Chondrocyte (in vitro differentiated cells): ENCODE measurements around the gene PLK3. TPM values are rescaled to one million over a fixed set of nuclear protein-coding genes. Genes with fewer than 3 reads are reported as not detected.

Experiments
- DNase-seq: peaks from one replicate; pipeline ENCODE4 v3.0.0; 2021; ENCODE audit warnings: mixed read lengths, low spot score
- H3K27ac Mint-ChIP-seq: one replicate; pipeline ENCODE4 v1.8.0; 2021; ENCODE audit warnings: mild to moderate bottlenecking, moderate library complexity, mixed read lengths; ENCODE audit not compliant: unreplicated experiment
- H3K27me3 Mint-ChIP-seq: 2 replicates; pipeline ENCODE4 v1.8.0; 2021; ENCODE audit warnings: low read depth, mixed read lengths
- H3K36me3 Mint-ChIP-seq: 2 replicates; pipeline ENCODE4 v1.8.0; 2021; ENCODE audit warnings: low read depth, mixed read lengths
- H3K4me1 Mint-ChIP-seq: 2 replicates; pipeline ENCODE4 v1.8.0; 2021; ENCODE audit warnings: low read depth, mild to moderate bottlenecking, mixed read lengths
- H3K4me3 Mint-ChIP-seq: one replicate; pipeline ENCODE4 v1.8.0; 2021; ENCODE audit warnings: mild to moderate bottlenecking, moderate library complexity, mixed read lengths; ENCODE audit not compliant: unreplicated experiment
- H3K9me3 Mint-ChIP-seq: 2 replicates; pipeline ENCODE4 v1.8.0; 2021; ENCODE audit warnings: low read depth, mixed read lengths
- total RNA-seq: library from RNA; stranded (reverse); gene quantifications from 3 replicates; pipeline ENCODE4 v1.2.1, GENCODE V29; 2021
- TF ChIP-seq, protein P1 (sequence below): fragments of 200-600 bp; sonication (generic); IDR thresholded peaks from 2 replicates; pipeline ENCODE4 v1.5.0; 2021; ENCODE audit warnings: antibody characterized with exemption, mild to moderate bottlenecking, moderate library complexity

Gene PLK3
- total RNA-seq, 1 donor from 2014 or later, result 24.2 TPM

- H3K9me3 Mint-ChIP-seq, result no peaks in the 10 kb centered on the region
- H3K27me3 Mint-ChIP-seq, result no peaks in the 10 kb centered on the region
- peak; percentile 50 for DNase-seq
- H3K27ac Mint-ChIP-seq, result peak within 1 kb of the TSS; percentile 100
- H3K4me3 Mint-ChIP-seq, result peak within 1 kb of the TSS; percentile 76
- H3K36me3 Mint-ChIP-seq, result peaks cover 19% of the 10 kb centered on the region
- TF ChIP-seq, protein P1, sequence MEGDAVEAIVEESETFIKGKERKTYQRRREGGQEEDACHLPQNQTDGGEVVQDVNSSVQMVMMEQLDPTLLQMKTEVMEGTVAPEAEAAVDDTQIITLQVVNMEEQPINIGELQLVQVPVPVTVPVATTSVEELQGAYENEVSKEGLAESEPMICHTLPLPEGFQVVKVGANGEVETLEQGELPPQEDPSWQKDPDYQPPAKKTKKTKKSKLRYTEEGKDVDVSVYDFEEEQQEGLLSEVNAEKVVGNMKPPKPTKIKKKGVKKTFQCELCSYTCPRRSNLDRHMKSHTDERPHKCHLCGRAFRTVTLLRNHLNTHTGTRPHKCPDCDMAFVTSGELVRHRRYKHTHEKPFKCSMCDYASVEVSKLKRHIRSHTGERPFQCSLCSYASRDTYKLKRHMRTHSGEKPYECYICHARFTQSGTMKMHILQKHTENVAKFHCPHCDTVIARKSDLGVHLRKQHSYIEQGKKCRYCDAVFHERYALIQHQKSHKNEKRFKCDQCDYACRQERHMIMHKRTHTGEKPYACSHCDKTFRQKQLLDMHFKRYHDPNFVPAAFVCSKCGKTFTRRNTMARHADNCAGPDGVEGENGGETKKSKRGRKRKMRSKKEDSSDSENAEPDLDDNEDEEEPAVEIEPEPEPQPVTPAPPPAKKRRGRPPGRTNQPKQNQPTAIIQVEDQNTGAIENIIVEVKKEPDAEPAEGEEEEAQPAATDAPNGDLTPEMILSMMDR, result no peak
- H3K4me1 Mint-ChIP-seq, result peaks cover 79% of the 10 kb centered on the region
Measured at GRCh38 chr1:44806704-44807363, 6.7 kb downstream of the PLK3 start, which contains the start of gene DYNLT4. Gene DYNLT4 (minus strand): TSS chr1:44807351. CDS start chr1:44806668, 683 bp downstream.

DNA sequence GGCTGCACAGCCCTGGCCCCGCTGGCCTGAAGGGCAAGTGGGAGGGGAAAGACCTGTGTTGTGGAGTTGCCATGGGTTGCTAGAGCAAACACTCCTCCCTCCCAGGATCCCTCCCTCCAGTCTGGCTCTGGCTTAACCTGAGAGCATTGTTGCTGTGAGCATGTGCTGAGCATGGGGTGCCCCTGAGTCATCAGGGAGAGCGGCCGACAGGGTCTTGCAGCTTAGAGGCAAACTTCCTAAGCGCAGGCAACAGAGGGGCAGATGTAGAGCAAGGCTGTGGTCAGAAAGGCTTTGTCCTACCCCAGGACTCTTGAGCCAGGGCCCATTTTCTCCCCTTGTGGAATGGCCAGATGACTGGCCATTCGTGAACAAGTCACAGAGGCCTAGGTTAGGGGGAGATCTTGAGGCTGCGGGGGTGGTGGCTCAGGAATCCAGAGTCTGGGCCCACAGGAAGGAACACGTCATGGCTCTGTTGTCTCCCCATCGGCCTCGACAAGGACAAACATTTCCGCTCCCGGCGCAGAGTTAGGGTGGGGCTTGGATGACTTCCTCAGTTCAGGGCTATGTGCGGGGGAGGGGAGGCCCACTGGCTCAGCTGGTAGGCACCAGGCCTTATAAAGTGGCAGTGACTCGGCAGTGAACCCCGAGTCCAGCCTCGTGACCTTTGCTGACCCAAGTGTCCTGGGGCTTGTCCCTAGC, 7.3 kb downstream of the PLK3 start:
- H3K27ac Mint-ChIP-seq, result peak overlapping the region; percentile 100
- TF ChIP-seq, protein P1, result no peak
- peaks cover 17% of the 10 kb centered on the region for H3K36me3 Mint-ChIP-seq
- H3K4me3 Mint-ChIP-seq, result peak overlapping the region; percentile 76
- H3K9me3 Mint-ChIP-seq, result no peaks in the 10 kb centered on the region
- DNase-seq, result peak; percentile 97
- no peaks in the 10 kb centered on the region for H3K27me3 Mint-ChIP-seq
- H3K4me1 Mint-ChIP-seq, result peaks cover 79% of the 10 kb centered on the region

DNA sequence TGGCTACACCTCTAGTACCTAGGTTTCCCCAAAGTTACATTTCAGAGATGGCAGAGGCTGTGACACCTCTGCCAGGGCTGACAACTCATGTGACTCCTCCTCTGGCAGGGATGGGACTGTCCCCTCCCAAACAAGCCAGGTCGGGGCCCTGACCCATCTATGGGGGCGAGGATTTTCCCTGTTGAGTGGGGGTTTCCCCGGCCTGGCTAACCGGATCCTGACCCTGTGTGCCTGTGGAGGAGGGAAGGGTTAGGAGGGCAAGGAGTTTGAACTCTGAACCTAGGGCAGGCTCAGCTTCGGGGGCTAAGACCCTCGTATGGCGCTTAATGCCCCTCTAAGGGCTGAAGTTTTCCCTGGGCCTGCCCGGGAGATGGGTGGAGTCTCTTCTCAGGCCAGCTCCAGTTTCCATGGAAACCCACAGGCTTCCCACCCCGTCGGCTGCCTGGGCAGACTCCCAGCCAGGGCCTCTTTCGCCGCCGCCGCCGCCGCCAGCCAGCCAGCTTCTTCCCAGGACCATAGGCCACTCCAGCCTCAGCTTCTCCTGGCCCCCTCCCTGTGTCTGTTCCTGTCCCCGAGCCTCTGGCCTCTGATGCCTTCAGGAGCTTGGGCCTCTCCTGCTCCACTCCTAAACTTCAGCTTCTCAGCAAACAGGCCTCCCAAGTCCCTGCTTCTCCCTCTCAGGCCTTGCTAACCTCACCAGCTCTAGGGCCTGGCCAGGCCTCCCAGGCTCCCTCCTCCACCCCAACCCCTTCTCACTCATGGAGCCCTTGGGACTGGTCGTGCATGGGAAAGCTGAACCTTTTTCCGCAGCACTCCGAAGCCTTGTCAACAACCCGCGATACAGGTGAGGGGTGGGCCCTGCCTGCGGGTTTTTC, 8.1 kb downstream of the PLK3 start, which contains the start of gene BTBD19:
Gene BTBD19, plus strand, starts transcription at position 461 of the 875 bp plus-strand sequence. Its CDS starts 298 bp downstream, at position 759.
- Mint-ChIP-seq H3K4me3 (peak within 1 kb of the TSS; percentile 76), H3K9me3 (no peaks in the 10 kb centered on the region), H3K4me1 (peaks cover 72% of the 10 kb centered on the region), H3K27ac (peak within 1 kb of the TSS; percentile 100), H3K36me3 (peaks cover 11% of the 10 kb centered on the region), H3K27me3 (no peaks in the 10 kb centered on the region)
- peak; percentile 96 for DNase-seq
- TF ChIP-seq, protein P1, result no peak

GRCh38 chr1:44808938-44809917, 9.1 kb downstream of the PLK3 start:
- Mint-ChIP-seq H3K9me3 (no peaks in the 10 kb centered on the region), H3K4me1 (peaks cover 65% of the 10 kb centered on the region), H3K27ac (peak overlapping the region; percentile 100), H3K36me3 (peaks cover 10% of the 10 kb centered on the region), H3K27me3 (no peaks in the 10 kb centered on the region), H3K4me3 (peak overlapping the region; percentile 76)
- DNase-seq, result peak; percentile 64
- TF ChIP-seq, protein P1, result peak; percentile 45
